A673 (cell line): Measurements from ENCODE around the gene JMJD7. TPM values are rescaled to one million over a fixed set of nuclear protein-coding genes. Genes with fewer than 3 reads are reported as not detected.

Source experiments
- BruUV-seq: library from RNA; stranded (reverse); fragments of 400-500 nt; replicated peaks from 2 replicates; lab custom pipeline; 2021; lab: Mats Ljungman, UMichigan
- CTCF ChIA-PET: fragments of 300-600 bp; sonication (Branson Sonifier 250); formaldehyde crosslinking; loops from one replicate; lab custom pipeline; 2022; ENCODE audit warnings: antibody characterized with exemption; lab: Charles Lee
- POLR2A ChIA-PET: fragments of 300-600 bp; sonication (Branson Sonifier 250); formaldehyde crosslinking; loops from one replicate; lab custom pipeline; 2022; ENCODE audit warnings: antibody characterized with exemption; ENCODE audit not compliant: low non-redundant PET; lab: Charles Lee
- DNase-seq: peaks from one replicate; pipeline ENCODE4 v3.0.0-alpha.2; 2015; ENCODE audit warnings: low spot score
- H3K27ac ChIP-seq: fragments of 200-600 bp; sonication (generic); 2 replicates; pipeline ENCODE4 v1.5.1; 2016; ENCODE audit warnings: mixed run types, low read depth, mild to moderate bottlenecking, mixed read lengths, antibody characterized with exemption, low read length; ENCODE audit not compliant: poor library complexity, severe bottlenecking
- H3K27me3 ChIP-seq: fragments of 200-600 bp; sonication (generic); replicated peaks from 2 replicates; pipeline ENCODE4 v1.6.1; 2017; ENCODE audit warnings: mixed run types, low read depth, mild to moderate bottlenecking, mixed read lengths, antibody characterized with exemption, low read length; ENCODE audit not compliant: insufficient read depth, poor library complexity
- H3K36me3 ChIP-seq: fragments of 200-600 bp; sonication (generic); 2 replicates; pipeline ENCODE4 v1.6.1; 2016; ENCODE audit warnings: mixed run types, mild to moderate bottlenecking, mixed read lengths, antibody characterized with exemption, low read length; ENCODE audit not compliant: insufficient read depth, poor library complexity, severe bottlenecking
- H3K4me1 ChIP-seq: fragments of 200-600 bp; sonication (generic); 2 replicates; pipeline ENCODE4 v1.6.1; 2017; ENCODE audit warnings: mixed run types, mild to moderate bottlenecking, mixed read lengths, antibody characterized with exemption, low read length; ENCODE audit not compliant: insufficient read depth, poor library complexity, severe bottlenecking
- H3K4me3 ChIP-seq: fragments of 200-600 bp; sonication (generic); 2 replicates; pipeline ENCODE4 v1.5.1; 2016; ENCODE audit warnings: low read depth, mixed run types, mild to moderate bottlenecking, mixed read lengths, low read length; ENCODE audit not compliant: poor library complexity, severe bottlenecking
- H3K9me3 ChIP-seq: fragments of 200-600 bp; sonication (generic); 2 replicates; pipeline ENCODE4 v1.6.1; 2016; ENCODE audit warnings: mixed run types, low read depth, mild to moderate bottlenecking, mixed read lengths, antibody characterized with exemption, low read length; ENCODE audit not compliant: poor library complexity, severe bottlenecking
- EZH2 ChIP-seq: fragments of 200-600 bp; sonication (generic); IDR thresholded peaks from 2 replicates; pipeline ENCODE4 v1.6.1; 2017; ENCODE audit warnings: borderline replicate concordance, low read depth, mild to moderate bottlenecking, mixed read lengths, antibody characterized with exemption, low read length; ENCODE audit not compliant: poor library complexity, severe bottlenecking
- intact Hi-C: fragments of 100-400 bp; cut with micrococcal nuclease; formaldehyde crosslinking; loops from one replicate; pipeline ENCODE4 v1.10.0; 2022; ENCODE audit not compliant: unreplicated experiment
- total RNA-seq: library from RNA; stranded (reverse); gene quantifications from 2 replicates; pipeline ENCODE4 v1.2.3, GENCODE V29; 2021
- TF ChIP-seq, protein P1 (sequence below): fragments of 300-800, 200-600 bp; sonication (generic); conservative IDR thresholded peaks from 2 replicates; pipeline ENCODE4 v1.5.1; 2017; ENCODE audit warnings: low read depth, mild to moderate bottlenecking, antibody characterized with exemption, low read length, moderate library complexity, mixed read lengths

JMJD7 gene
- total RNA-seq, 1 experiment from 2014 or later, result 18.8 TPM

DNA sequence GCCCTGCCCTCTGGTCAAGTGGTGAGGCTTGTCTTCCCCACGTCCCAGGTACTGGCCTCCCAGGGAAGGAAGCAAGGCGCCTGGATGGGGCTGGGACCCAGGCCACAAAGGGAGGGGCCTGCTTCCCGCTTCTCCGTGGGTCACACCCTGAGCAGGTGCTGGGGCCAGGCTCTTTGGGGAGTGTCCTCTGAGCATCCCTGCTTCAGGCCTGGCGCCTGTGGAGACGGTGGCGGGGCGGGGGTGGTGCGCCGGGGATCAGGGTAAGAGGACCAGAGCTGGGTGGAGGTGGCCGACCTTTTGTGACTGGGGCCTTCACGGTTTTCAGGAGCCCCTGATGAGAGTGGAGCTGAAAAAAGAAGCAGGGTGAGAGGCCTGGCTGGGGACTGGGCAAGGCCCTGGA, 14.3 kb downstream of the JMJD7 start:
- Histone ChIP-seq H3K27ac (no peak overlapping the region), H3K4me3 (no peak overlapping the region), H3K4me1 (peaks cover 13% of the 10 kb centered on the region), H3K27me3 (no peaks in the 10 kb centered on the region), H3K9me3 (no peaks in the 10 kb centered on the region), H3K36me3 (peaks cover 9% of the 10 kb centered on the region)
- BruUV-seq, result no TSS peak
- POLR2A ChIA-PET, result no interaction called here
- intact Hi-C loops, result no loop called here
- no peak for DNase-seq
- TF ChIP-seq, protein P1, sequence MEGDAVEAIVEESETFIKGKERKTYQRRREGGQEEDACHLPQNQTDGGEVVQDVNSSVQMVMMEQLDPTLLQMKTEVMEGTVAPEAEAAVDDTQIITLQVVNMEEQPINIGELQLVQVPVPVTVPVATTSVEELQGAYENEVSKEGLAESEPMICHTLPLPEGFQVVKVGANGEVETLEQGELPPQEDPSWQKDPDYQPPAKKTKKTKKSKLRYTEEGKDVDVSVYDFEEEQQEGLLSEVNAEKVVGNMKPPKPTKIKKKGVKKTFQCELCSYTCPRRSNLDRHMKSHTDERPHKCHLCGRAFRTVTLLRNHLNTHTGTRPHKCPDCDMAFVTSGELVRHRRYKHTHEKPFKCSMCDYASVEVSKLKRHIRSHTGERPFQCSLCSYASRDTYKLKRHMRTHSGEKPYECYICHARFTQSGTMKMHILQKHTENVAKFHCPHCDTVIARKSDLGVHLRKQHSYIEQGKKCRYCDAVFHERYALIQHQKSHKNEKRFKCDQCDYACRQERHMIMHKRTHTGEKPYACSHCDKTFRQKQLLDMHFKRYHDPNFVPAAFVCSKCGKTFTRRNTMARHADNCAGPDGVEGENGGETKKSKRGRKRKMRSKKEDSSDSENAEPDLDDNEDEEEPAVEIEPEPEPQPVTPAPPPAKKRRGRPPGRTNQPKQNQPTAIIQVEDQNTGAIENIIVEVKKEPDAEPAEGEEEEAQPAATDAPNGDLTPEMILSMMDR, result no peak
- no peak for TF ChIP-seq EZH2
- CTCF ChIA-PET, result no interaction called here

DNA sequence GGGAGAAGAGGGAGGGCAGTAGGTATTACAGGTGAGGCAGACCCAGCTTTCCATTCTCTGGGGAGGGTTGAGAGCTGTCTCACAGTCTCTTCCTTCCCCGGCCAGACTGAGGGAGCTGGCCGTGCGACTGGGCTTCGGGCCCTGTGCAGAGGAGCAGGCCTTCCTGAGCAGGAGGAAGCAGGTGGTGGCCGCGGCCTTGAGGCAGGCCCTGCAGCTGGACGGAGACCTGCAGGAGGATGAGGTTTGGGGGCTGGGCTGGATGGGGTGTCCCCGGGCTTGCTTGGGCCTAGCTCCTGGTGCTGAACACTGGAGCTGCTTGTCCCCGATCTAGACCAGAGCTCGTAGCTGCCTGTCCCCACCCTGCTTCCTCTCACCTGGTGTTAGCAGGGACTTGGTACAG, 15.7 kb downstream of the JMJD7 start:
- H3K4me1 ChIP-seq, result peaks cover 13% of the 10 kb centered on the region
- BruUV-seq, result no TSS peak
- ChIA-PET CTCF (no interaction called here), POLR2A (no interaction called here)
- no peaks in the 10 kb centered on the region for H3K27me3 ChIP-seq
- TF ChIP-seq, protein P1, result no peak
- TF ChIP-seq EZH2, result no peak
- DNase-seq, result no peak
- H3K27ac ChIP-seq, result no peak overlapping the region
- no peaks in the 10 kb centered on the region for H3K9me3 ChIP-seq
- peaks cover 9% of the 10 kb centered on the region for H3K36me3 ChIP-seq
- intact Hi-C loops, result no loop called here
- no peak overlapping the region for H3K4me3 ChIP-seq

DNA sequence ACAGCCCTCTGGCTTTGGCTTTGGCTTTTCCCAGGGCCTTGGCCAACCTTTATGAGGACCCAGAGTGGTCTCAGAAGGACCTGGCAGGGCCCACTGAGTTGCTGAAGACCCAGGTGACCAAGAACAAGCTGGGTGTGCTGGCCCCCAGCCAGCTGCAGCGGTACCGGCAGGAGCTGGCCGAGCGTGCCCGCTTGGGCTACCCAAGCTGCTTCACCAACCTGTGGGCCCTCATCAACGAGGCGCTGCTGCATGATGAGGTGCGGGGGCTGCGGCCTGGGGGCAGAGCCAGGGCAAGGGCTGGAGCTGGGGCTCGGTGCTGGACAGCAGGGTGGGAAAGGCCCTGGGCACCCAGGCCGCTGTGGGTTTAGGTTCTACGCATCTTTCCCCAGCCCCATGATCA, 16.9 kb downstream of the JMJD7 start:
- intact Hi-C loops, result no loop called here
- Histone ChIP-seq H3K4me3 (no peak overlapping the region), H3K27me3 (no peaks in the 10 kb centered on the region), H3K27ac (no peak overlapping the region), H3K9me3 (no peaks in the 10 kb centered on the region), H3K4me1 (peaks cover 4% of the 10 kb centered on the region), H3K36me3 (peaks cover 9% of the 10 kb centered on the region)
- no peak for DNase-seq
- BruUV-seq, result no TSS peak
- CTCF ChIA-PET, result no interaction called here
- POLR2A ChIA-PET, result no interaction called here
- TF ChIP-seq, protein P1, result no peak
- no peak for TF ChIP-seq EZH2
